ENCODE results near the gene PARL.

The PARL gene, protein sequence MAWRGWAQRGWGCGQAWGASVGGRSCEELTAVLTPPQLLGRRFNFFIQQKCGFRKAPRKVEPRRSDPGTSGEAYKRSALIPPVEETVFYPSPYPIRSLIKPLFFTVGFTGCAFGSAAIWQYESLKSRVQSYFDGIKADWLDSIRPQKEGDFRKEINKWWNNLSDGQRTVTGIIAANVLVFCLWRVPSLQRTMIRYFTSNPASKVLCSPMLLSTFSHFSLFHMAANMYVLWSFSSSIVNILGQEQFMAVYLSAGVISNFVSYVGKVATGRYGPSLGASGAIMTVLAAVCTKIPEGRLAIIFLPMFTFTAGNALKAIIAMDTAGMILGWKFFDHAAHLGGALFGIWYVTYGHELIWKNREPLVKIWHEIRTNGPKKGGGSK

GRCh38 chr3:183884427-183885296 lies at the start of gene PARL:
Gene PARL, minus strand, starts transcription at chr3:183884880. Its CDS starts 34 bp downstream, at chr3:183884846.
- TF ChIP-seq CTCF (IDR thresholded peaks at IDR 0.05; ENCODE audit: extremely low read depth, missing control alignments) = peak; percentile 94
- DNase-seq (ENCODE audit: low spot score) = peak; percentile 92

GRCh38 chr3:183933160-183933559 lies 48.5 kb upstream of the PARL start:
- DNase-seq (ENCODE audit: low spot score) = no peak
- TF ChIP-seq CTCF (IDR thresholded peaks at IDR 0.05; ENCODE audit: extremely low read depth, missing control alignments) = no peak

DNA sequence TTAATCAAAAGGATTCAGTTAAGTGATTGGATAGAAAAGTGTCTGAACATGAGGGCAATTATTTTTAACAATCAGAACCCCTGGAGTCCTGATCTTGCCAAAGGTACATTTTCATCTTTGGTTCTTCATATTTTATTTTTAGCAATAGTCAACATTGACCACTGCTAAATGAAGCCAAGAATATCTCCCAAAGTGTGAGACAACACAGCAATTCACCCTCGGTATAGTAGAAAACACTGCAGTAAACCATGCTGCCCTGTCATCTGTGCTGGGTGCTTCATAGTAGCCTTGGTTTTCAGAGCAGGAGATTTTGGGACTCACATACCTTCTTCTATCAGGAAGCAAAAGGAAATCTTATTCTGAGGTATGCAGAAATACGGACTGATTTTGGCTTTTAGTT lies 47.2 kb upstream of the PARL start:
- TF ChIP-seq CTCF (IDR thresholded peaks at IDR 0.05; ENCODE audit: extremely low read depth, missing control alignments) = no peak
- DNase-seq (ENCODE audit: low spot score) = no peak

GRCh38 chr3:183930086-183930485 lies 45.4 kb upstream of the PARL start:
- no peak for DNase-seq (ENCODE audit: low spot score)
- no peak for TF ChIP-seq CTCF (IDR thresholded peaks at IDR 0.05; ENCODE audit: extremely low read depth, missing control alignments)

- TF ChIP-seq CTCF (IDR thresholded peaks at IDR 0.05; ENCODE audit: extremely low read depth, missing control alignments) = no peak
- no peak for DNase-seq (ENCODE audit: low spot score)
Observed at GRCh38 chr3:183927059-183927458, 42.4 kb upstream of the PARL start.

- TF ChIP-seq CTCF (IDR thresholded peaks at IDR 0.05; ENCODE audit: extremely low read depth, missing control alignments) = no peak
- no peak for DNase-seq (ENCODE audit: low spot score)
Observed at GRCh38 chr3:183924956-183925355, 40.3 kb upstream of the PARL start.

- no peak for TF ChIP-seq CTCF (IDR thresholded peaks at IDR 0.05; ENCODE audit: extremely low read depth, missing control alignments)
- no peak for DNase-seq (ENCODE audit: low spot score)
Observed at GRCh38 chr3:183924543-183924942, 39.9 kb upstream of the PARL start.

All from GM20000 (cell line).